DND-41 (cell line): Measurements from ENCODE around the gene U2AF1L4.

Experiments
- CTCF ChIP-seq: IDR thresholded peaks from 2 replicates; pipeline ENCODE4 v1.5.1; 2012; ENCODE audit warnings: borderline replicate concordance, low read length, moderate library complexity, mild to moderate bottlenecking; ENCODE audit not compliant: poor library complexity, severe bottlenecking; ENCODE audit errors: extremely low read depth
- EZH2 ChIP-seq: IDR thresholded peaks from 3 replicates; pipeline ENCODE4 v1.6.1; 2012; ENCODE audit warnings: borderline replicate concordance, low read depth, mild to moderate bottlenecking, moderate library complexity, low read length, inconsistent platforms; ENCODE audit not compliant: severe bottlenecking

GRCh38 chr19:35729021-35729420 lies 16.2 kb downstream of the U2AF1L4 start:
- TF ChIP-seq CTCF (no peak), EZH2 (no peak)
